Keratinocyte (primary cell): ENCODE data around the gene RRP1.

Experiments
- EZH2 ChIP-seq: IDR thresholded peaks from one replicate; pipeline ENCODE4 v1.6.1; 2012; ENCODE audit warnings: inconsistent platforms, mild to moderate bottlenecking, low read length, moderate library complexity
- TF ChIP-seq, protein P1 (sequence below), 3 experiments: IDR thresholded peaks in 1 of 3; conservative IDR thresholded peaks in 1 of 3; optimal IDR thresholded peaks in 1 of 3; 2 replicates in 2 of 3; 3 replicates in 1 of 3; pipeline versions ENCODE3 to v1.5.1; 2011; ENCODE audit warnings: low read length in 3 of 3, mild to moderate bottlenecking in 3 of 3, moderate library complexity in 2 of 3, control low read depth in 1 of 3, inconsistent platforms in 1 of 3; ENCODE audit not compliant: insufficient read depth in 2 of 3; ENCODE audit errors: extremely low read depth in 1 of 3

- TF ChIP-seq, protein P1, sequence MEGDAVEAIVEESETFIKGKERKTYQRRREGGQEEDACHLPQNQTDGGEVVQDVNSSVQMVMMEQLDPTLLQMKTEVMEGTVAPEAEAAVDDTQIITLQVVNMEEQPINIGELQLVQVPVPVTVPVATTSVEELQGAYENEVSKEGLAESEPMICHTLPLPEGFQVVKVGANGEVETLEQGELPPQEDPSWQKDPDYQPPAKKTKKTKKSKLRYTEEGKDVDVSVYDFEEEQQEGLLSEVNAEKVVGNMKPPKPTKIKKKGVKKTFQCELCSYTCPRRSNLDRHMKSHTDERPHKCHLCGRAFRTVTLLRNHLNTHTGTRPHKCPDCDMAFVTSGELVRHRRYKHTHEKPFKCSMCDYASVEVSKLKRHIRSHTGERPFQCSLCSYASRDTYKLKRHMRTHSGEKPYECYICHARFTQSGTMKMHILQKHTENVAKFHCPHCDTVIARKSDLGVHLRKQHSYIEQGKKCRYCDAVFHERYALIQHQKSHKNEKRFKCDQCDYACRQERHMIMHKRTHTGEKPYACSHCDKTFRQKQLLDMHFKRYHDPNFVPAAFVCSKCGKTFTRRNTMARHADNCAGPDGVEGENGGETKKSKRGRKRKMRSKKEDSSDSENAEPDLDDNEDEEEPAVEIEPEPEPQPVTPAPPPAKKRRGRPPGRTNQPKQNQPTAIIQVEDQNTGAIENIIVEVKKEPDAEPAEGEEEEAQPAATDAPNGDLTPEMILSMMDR (optimal IDR thresholded peaks at IDR 0.05 in 1 of 3, IDR thresholded peaks at IDR 0.05 in 1 of 3, conservative IDR thresholded peaks at IDR 0.05 in 1 of 3; ENCODE audit: extremely low read depth in 1 of 3, insufficient read depth in 2 of 3, low read length in 3 of 3) = no peak
- no peak for TF ChIP-seq EZH2
These were observed 15.2 kb upstream of the RRP1 start for GRCh38 chr21:43774163-43774562.
